Stimulated activated CD4-positive, alpha-beta T cell treated with anti-CD3 and anti-CD28 coated beads, Interleukin-2, amount 100 ng/mL, for 24 hours (primary cell): ENCODE results near the gene FUT6.
"Not testable (repeated sequence)": the region's sequence is repeated elsewhere in the genome, so short reads cannot be mapped to it uniquely, and the experiment has no call there.

Source experiments
- DNase-seq, 2 donors: peaks; one replicate each; pipeline ENCODE4 v3.0.0-alpha.2; 2020

Gene FUT6

GRCh38 chr19:5784581-5785147 is 54.8 kb downstream of the FUT6 start, which contains the start of gene PRR22:
TSS of gene PRR22 (minus strand) at chr19:5784746. CDS start at chr19:5784660, 86 bp downstream.
- no peak for DNase-seq

GRCh38 chr19:5782945-5783919 is 56.3 kb downstream of the FUT6 start:
- DNase-seq, result no peak

GRCh38 chr19:5782322-5782721 is 57.2 kb downstream of the FUT6 start:
- no peak for DNase-seq

GRCh38 chr19:5780916-5781315 is 58.6 kb downstream of the FUT6 start:
- not testable (repeated sequence) for DNase-seq
